Medulla oblongata (tissue), 1 donor: Measurements from ENCODE around the gene ANKRD53.
"Not testable (repeated sequence)": the region's sequence is repeated elsewhere in the genome, so short reads cannot be mapped to it uniquely, and the experiment has no call there.

Experiments
- DNase-seq: peaks from one replicate; pipeline ENCODE4 v3.0.0-alpha.2; 2015; ENCODE audit errors: extremely low spot score

The ANKRD53 gene

DNA sequence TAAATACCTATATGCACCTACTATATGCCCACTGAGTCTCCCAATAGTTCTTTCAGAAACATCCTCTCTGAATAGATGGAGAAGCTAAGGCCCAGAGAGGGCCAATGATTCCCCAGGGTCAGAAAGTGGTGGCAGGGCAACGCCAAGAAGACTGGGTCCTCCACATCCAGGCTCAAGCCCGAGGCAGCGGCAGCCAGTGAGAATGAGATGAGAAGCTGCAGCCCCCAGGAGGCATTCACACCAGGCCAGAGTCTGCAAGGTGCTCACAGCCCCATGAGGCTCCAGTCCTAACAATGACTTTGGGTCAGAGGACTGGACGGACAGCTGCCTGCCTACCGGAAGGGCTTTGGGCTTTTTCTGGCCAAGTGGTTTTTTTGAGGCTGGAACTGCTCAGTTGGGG, 12.7 kb downstream of the ANKRD53 start:
- no peak for DNase-seq

DNA sequence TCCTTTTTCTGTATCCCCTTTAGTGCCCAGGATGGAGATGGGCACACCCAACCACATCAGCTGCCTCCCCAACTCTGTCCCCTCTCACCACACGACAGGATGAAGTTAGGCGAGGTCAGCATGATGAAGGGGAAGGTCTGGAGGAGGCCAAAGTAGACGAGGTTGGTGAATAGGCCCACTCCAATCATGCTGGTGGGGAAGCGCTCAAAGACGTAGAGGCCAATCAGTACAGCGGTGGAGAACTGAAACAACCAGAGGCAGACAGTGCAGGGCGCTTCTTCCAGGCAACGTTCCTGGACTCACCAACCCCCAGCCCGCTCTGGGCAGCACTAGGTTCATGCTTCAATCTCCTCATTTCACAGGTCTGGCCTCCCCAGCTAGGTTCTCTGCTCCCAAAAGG, 13.3 kb downstream of the ANKRD53 start:
- no peak for DNase-seq

DNA sequence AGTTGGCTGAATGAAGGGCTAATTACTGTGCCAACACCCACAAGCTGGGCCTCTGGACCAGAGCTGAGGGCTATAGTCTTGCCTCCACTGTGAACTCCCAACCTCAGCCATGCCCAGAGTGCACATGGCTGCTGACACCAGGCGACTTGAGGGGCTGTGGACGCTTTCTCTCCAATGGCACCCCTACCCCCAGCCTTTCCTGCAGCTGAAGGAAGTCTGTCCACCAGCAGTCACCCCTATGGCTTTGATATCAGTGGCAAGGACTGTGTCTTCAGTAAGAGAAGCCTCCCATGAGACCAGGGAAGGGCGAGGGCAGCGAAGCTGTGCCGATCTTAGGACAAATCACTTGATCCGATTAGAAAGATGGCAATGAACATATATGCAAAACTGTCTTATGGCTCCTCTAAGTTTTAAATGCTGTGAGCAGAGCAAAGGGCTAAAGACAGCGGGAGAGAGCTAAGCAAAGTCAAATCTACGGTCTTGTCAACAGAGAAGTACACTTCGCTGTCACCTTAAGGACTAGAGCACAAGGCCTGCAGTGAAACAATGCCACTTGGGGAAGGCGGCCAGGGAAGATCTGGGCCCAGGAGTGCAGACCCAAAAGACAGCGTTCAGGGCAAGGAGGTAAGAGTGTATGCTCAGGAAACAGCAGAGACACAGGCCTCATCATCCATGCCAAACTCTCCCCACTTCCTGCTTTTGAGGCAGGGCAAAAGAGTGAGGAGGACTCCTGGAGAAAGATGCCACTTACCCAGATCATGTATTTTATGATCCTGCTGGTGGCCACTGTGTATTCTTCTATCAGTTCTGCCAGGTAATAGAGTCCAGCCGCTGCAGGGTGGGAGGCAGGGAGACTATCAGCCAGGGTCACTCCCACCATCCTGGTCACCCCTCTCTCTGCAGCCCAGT, 14.8 kb downstream of the ANKRD53 start:
- no peak for DNase-seq

DNA sequence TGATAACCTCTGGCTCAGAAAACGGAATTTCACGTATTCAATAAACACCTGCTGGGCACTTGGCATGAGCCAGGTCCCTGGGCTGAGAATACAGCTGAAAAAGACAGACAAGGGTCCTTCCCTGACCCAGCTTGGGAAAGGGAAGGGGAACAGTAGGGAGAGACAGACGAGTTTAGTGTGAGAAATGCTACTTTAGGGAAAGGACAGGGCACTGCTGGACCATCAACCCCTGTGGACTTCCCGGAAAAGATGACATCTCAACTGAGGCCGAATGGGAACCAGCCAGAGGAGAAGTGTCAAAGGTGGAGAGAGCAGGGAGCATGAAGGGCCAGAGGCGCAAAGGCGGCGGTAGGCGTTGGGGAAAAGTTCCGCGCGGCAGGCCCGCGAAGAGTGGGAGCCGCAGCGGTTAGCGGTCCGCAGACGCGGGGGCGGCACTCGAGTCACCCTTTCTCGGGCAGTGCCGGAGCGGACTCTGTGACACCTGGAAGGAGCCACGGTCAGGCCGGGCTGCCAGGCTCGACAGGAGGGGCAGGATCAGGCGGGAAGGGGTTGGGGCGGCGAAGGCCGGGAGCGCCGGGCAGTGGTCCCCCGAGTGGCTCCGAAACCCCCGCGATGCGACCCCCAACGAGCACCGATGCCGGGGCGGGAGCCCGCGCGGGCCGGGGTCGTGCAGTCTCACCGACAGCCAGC, 15.7 kb downstream of the ANKRD53 start:
- no peak for DNase-seq

DNA sequence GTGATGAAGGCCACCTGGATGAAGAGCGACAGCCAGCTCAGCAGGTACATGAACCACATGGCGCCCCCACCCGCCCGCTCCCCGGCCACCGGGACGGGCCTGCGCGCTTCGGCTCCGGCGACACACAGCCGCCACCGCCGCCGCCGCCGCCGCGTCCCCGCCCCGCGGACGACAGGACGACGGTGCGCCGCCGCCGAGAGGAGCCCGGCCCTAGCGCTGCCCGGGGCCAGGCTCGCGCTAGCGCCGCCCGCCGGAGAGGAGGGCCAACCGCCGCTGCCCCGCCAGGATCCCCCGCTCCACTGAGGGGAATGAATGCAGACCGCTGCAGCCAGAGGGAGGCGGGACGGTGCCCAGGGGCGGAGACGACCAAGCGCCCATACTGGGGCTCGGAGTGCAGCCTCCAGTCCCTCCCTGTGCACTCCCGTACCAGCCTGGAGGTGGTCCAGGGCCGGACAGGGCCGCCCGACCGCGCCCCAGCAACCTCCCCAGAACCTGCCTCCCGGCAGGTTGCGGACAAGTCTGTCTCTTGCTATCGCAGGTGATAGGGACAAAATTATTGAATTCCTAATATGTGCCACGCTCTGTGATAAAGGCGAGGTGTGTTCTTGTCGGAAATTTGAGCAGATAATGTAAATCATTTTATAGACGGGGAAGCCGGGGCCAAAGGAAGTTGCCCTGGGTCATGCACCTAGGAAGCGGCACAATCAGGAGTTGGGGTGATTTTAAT, 16.4 kb downstream of the ANKRD53 start, which contains the start of gene TEX261:
Gene TEX261, minus strand, starts transcription at position 175 of the 727 bp plus-strand sequence. Its CDS starts 116 bp downstream, at position 59.
- peak; percentile 87 for DNase-seq

DNA sequence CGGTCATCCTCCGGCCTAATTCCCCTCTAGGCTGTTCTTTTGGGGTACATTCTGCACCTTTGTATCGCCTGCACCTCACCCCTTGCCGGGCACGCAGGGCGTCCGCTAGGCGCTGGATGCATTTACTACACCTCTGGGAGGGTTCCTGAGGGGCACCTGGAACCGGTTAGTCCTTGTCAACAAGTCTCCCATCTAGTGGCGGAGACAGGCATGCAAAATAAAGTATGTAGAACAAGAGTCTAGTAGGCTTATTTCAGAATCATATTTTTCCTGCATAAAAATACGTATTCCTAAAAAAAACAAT, 16.9 kb downstream of the ANKRD53 start:
- peak; percentile 40 for DNase-seq

DNA sequence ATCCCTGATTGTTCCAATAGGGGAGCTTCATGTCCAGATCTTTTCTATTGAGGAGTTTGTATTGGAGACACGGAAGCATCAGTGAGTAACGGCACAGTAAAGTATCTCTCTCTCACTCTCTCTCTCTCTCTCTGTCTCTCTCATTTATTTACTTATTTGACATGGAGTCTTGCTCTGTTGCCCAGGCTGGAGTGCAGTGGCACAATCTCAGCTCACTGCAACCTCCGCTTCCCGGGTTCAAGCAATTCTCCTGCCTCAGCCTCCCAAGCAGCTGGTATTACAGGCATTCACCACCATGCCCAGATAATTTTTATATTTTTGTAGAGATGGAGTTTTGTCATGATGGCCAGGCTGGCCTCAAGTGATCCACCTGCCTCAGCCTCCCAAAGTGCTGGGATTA, 20.5 kb downstream of the ANKRD53 start:
- not testable (repeated sequence) for DNase-seq

DNA sequence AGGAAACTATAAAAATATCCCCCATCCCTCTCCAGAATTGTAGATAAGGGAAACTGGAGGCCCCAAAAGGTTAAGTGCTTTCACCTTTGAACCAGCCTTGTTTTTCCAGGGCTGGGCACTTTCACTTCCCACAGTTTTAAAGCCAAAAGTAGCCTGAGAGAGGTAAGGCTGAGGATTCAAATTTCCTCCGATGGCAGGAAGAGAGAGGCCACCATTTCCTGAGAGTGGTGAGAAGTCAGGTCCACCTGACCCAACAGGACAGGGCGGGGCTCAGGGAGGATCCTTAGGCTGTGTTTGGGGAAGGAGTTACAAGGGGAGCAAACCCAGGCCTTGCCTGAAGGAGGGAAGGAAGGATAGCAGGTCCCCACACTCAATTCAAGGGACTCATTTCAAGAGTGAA, 20.9 kb downstream of the ANKRD53 start:
- no peak for DNase-seq

DNA sequence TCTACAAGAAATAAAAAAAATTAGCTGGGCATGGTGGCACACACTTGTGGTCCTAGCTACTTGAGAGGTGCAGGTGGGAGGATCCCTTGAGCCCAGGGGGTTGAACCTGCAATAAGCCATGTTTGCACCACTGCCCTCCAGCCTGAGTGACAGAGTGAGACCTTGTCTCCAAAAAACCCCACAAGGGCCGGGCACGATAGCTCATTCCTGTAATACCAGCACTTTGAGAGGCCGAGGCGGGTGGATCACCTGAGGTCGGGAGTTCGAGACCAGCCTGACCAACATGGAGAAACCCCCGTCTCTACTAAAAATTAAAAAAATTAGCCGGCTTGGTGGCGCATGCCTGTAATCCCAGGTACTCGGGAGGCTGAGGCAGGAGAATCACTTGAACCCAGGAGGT, 21.5 kb downstream of the ANKRD53 start:
- DNase-seq, result not testable (repeated sequence)

DNA sequence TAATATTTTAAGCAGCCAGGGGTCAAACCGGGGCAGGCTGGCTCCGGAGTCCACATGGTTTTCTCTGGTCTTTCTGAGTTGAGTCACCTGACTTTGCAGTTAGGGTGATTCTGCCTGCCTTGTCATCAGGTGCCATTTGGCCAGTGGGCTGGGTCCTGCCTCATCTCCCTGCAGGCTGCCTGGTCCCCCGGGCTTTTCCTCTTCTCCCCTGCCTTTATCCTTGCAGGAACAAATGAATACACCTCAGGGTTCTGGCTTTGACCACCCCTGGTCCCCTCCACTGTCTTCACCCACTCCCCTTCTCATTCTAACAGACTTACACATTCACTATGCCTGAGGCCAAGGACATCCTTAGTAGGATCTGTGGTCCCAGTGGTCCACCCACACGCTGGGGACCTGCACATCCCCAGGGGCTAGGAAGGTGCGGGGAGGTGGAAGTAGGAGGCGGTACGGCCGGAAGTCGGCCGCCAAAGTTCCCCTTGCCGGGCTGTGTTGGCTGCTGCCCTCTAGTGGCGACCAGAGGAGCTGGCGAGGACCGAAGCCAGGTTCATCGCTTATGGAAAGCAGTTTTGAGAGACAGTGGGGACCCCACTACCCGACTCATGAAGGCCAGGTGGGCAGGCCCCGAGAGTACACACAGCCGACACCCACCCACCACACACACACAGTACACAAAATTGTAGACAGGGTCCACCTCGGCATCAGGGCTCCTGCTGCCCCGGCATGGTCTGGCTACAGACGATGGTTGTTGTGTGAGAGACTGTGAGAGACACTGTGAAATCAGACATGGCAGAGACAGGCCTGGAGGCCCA, 22.6 kb downstream of the ANKRD53 start:
- peak; percentile 65 for DNase-seq

DNA sequence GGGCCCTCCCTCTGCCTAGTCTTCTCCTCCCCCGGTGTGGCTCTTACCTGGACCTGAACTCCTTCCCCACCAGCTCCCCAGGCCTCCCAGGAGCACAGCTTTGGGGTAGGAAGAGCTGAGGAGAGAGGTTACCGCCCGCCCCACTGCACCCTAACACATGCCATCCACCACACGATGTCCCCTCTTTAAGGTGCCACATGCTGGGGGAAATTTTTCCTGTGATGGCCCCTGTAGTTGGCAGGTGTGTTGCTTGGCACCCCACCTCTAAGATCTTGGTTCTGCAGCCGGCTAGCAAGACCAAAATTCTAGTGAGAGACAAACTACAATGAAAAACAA, 23.1 kb downstream of the ANKRD53 start:
- no peak for DNase-seq

DNA sequence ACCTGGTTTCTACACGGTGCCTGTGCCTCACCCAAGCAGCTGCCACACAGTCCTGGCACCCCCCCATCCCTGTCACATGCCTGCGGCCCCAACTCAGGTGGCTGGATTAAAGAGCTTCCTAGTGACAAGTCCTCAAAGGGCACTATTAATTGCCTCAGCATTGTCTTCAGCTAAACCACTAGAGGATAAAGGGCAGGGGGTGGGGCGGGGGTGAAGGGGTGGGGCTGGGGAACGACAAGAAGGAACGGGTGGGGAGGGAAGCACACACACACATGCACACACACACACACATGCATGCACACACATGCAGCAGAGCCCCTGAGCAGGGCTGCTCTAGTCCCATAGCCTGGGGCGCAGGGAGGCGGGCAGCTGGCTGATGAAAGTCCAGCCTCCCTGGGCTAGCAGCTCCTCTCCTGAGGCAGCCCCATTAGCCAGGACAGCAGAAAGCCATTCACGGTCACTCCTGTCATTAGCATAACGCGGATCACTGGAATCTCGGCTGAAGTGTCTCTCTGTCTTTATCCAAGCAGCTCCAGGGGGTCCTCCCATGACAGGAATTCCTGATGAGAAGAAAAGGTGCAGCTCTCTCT, 23.6 kb downstream of the ANKRD53 start:
- DNase-seq, result no peak

DNA sequence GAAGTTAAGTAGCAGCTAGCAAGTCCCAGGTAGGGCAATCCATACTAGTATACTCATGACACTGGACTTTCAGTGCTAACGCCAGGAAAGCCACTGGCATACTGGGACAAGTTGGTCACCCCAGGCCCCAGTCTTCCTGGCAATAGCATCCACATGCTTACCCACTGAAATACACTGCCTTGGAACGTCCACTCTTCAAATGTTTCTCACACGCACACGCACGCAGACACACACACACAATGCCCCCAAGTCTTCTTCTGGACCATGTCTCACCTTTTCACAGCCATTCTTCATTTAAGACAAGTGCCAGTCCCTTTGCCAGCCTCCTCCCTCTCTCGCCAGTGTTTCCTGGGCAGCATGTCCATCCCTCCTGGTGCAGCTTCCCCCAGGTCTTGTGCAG, 25.0 kb downstream of the ANKRD53 start:
- DNase-seq, result no peak

DNA sequence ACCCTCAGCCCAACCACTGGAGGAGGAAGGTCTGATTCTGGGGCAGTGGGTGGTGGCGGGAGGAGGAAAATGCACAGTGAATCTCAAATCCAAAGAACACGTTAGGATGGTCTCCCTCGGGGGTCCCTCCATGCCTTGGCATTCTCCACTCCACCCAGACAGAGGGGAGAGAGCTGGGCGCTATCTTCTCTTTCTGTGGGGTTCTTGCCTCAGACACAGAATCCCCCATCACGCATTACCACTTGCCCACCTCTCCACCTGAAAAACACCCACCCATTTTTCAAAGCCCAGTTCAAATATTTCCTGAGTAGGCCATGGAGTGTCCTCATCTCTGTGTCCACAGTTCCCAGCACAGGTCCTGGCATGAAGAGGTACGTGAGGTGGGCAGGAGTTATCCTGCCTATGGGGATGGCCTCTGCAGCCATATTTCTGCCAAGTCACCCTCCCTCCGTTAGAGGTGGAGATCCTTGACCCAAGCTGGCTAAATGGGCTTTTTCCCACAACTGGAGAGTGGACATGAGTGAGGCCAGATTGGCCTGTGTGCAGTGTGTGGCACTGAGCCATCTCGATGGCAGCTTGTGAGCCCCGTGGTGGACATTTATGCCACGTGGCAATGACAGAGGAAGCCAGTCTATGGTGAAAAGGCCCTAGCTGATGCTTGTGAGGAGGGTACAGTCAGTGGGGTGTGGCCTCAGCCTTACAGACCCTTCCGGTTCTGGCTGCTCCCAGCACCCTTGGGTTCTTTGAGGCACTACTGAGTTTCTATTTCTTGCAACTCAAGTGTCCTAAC, 25.7 kb downstream of the ANKRD53 start:
- no peak for DNase-seq

DNA sequence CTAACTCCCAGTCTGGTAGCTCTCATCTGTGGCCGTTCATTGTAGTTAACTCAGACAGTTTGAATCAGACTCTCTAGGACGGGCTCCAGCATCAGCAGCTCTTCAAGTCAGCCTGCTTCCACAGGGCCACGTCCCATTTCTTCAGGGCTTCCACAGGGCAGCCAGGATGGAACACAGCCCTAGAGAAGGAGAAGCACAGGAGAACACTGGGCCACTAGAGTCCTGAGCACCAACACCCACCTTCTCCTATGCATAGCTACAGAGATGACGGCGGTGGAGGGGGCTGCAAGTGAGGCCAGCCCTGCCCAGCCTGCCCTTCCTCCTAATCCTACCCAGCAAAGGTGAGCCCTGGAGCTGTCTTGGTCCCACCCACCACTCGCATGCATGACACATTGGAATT, 26.4 kb downstream of the ANKRD53 start:
- no peak for DNase-seq

DNA sequence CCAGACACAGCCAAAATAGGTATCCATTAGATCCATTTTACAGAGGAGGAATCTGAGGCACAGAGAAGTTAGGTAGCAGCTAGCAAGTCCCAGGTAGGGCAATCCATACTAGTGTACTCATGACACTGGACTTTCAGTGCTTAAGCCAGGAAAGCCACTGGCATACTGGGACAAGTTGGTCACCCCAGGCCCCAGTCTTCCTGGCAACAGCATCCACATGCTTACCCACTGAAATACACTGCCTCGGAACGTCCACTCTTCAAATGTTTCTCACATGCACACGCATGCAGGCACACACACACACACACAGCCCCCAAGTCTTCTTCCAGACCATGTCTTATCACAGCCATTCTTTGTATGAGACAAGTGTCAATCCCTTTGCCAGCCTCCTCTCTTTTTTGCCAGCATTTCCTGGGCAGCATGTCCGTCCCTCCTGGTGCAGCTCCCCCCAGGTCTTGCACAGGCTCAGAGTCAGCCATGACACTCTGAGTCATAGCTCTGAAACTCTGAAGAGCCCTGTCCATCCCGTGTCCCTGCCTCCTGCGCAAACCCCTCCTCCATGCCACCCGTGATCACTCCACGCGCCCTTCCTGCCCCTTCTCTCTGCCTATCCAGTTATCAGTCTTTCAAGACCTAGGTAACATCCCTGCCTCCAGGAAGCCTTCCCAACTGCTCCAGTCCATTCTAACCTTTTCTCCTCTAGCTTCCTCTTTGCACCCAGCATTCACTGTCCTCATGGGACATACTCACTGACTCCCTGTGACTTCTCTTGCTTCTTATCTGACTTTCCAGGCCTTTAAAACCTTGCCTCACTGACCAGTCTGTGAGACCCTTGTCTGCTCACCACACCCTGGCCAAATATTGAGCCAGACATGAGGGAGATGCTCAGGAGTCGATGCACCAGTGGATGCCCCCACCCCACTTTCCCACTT, 27.1 kb downstream of the ANKRD53 start:
- DNase-seq, result no peak

DNA sequence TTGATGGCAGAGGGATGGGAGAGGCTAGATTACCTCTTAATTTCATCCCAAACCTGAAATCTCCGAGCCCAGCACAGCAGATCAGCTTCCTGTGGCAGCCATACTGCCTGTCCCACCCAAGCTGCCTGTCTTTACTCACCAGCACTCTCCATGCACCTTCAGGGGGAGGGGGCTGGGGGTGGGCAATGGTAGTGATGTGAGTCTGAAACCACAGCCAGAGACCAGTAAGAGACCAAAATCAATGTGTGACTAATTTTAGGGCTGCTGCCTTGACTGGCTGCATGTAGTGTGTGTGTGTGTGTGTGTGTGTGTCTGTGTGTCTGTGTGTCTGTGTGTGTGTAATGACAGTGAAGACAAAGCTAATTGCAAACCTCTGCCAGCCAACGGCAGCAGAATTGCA, 27.9 kb downstream of the ANKRD53 start:
- no peak for DNase-seq

DNA sequence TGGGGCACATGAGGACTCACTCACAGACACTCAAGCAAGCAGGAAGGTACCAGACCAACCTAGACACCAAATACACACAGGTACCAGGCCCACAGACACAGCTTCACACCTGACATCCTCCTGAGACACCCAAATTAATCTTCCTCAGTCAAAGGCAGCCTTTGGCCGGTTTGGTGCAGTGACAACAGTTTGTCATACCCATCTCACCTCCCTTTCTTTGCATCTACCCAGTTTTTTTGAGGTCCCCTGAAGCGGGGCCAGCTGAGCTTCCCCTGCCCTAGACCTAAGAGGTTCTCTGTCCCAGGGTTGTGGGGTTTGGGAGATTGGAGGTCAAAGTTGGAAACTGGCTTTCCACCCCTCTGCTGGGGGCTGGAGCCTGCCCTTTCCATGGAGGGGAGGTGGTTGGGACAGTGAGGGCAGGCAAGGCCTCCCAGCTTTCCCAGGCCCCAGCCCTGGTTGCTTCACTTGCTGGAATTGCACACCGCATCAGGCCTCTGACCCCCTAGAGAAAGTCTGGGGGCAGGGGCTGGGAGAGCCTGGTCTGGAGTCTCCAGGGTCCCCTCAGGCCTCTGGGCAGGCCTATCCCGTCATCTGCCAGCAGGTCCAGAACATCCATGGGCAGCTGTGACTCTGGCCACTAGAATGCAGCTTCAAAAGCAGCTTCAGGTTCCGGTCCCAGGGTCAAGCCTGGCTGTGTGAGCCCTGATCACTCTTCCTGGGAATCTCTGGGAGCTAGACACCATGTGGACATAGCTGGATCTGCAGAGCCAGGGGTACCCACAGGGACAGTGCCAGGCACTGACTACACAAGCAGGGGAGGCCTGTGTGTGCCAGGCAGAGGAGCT, 28.7 kb downstream of the ANKRD53 start:
- DNase-seq, result no peak

DNA sequence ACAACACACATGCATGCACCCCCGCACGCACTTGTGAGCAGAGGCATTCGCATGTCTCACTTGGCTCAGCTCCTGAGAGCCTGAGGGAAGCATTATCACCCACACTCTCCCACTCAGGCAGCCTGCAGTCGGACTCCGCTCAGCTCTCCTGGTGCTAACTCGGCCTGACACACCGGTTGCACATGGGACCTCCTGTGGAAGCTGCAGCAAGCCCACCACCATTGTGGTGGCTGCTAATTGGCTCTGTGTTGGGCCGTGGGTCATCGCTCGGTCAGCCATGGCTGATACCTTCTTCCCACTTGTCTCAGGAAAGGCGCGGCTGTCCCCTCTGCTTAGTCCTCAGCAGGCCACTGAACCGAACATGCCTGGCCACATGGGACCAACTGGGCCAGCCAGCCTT, 29.9 kb downstream of the ANKRD53 start:
- DNase-seq, result no peak
